BLaER1 treated with 17β-estradiol and CSF1 and Interleukin-3, amounts not matched to agents 10 nM and 100 nM (cell line): ENCODE measurements around the gene GRID1.
"Not testable (repeated sequence)": the region's sequence is repeated elsewhere in the genome, so short reads cannot be mapped to it uniquely, and the experiment has no call there.

Experiments used
- H3K27ac ChIP-seq, 11 experiments: shearing (Covaris generic); formaldehyde crosslinking; 2 replicates each; pipeline ENCODE4 v1.8.1; 2022
- H3K27me3 ChIP-seq, 11 experiments: shearing (Covaris generic); formaldehyde crosslinking; 2 replicates each; pipeline ENCODE4 v1.8.1; 2022
- H3K36me3 ChIP-seq, 11 experiments: shearing (Covaris generic); formaldehyde crosslinking; 2 replicates each; pipeline ENCODE4 v1.8.1; 2022
- H3K4me1 ChIP-seq, 10 experiments: shearing (Covaris generic); formaldehyde crosslinking; 2 replicates each; pipeline ENCODE4 v1.8.1; 2022
- H3K4me2 ChIP-seq, 11 experiments: shearing (Covaris generic); formaldehyde crosslinking; 2 replicates each; pipeline ENCODE4 v1.8.1; 2022
- H3K4me3 ChIP-seq, 10 experiments: shearing (Covaris generic); formaldehyde crosslinking; 2 replicates each; pipeline ENCODE4 v1.8.1; 2022
- H3K9ac ChIP-seq, 11 experiments: shearing (Covaris generic); formaldehyde crosslinking; 2 replicates each; pipeline ENCODE4 v1.8.1; 2022
- H3K9me3 ChIP-seq, 11 experiments: shearing (Covaris generic); formaldehyde crosslinking; replicated peaks in 1 of 11; 2 replicates each; pipeline ENCODE4 v1.8.1; 2022
- H4K20me1 ChIP-seq, 11 experiments: shearing (Covaris generic); formaldehyde crosslinking; 2 replicates each; pipeline ENCODE4 v1.8.1; 2022
- Cebpa-rat ChIP-seq, 11 experiments: shearing (Covaris generic); IDR thresholded peaks; 2 replicates each; pipeline ENCODE4 v1.8.1; 2022

GRID1 gene

DNA sequence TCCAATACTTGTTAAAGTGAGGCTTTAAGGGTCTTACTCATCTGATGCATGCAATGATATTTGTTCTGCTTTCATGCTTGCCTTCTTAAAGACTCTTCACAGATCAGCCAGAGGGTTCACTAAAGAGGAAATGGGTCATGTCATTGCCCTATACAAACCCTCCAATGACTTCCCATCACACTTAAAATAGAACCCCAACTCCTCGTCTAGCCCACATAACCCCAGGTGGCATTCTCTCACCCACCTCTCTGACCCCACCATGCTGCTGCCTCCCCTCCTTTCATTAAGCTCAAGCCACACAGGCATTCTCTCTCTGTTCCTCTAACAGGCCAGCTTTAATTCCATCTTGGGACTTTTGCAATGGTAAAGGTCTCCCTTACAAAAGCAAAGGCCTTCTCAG, 253.6 kb downstream of the GRID1 start:
- Histone ChIP-seq H3K36me3 (no peaks in the 10 kb centered on the region), H3K9ac (no peak overlapping the region), H3K9me3 (peaks cover 0 to 10% (median 0%) of the 10 kb centered on the region in 11 experiments; a peak in 4 of 22 replicates), H4K20me1 (no peaks in the 10 kb centered on the region; a peak in 1 of 22 replicates), H3K4me1 (peaks cover 0 to 15% (median 12%) of the 10 kb centered on the region in 10 experiments; a peak in 12 of 20 replicates), H3K4me3 (no peak overlapping the region), H3K4me2 (peak overlapping the region in 9 of 11 experiments; percentile 5 to 61 (median 48); a peak in 15 of 22 replicates), H3K27ac (no peak overlapping the region), H3K27me3 (no peaks in the 10 kb centered on the region)
- TF ChIP-seq Cebpa-rat (IDR thresholded peaks at IDR 0.05): no peak

DNA sequence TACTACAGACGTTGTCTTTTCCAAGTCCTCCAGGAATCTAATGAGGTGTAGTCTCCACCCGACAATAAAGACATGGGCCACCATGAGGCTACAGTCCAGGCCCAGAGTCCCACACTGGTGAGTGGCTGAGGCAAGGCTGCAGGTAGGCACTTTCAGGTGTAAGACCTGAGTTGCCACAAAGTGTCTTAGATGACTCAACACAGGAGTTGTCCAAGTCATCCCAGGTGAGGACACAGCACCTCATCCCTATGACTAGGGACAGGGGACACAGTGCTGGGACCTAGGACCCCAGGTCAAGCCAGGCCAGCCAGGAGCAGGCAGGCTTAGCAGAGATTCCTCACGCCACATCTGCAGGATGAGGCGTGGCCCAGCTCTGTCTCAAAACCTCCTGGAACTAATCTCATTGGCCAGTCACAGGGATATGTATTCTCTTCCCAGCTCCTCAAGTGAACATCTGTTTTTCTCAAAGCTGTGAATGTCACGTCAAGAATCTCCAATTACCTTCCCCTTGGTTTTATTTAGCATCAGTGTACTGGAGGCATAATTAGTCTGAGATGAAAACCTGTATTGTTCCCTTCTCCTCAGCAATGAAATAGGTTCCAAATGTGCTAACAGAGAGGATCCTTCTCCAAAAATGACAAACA, 254.6 kb downstream of the GRID1 start:
- no peak overlapping the region for H3K4me3 ChIP-seq
- H3K9ac ChIP-seq: no peak overlapping the region
- no peaks in the 10 kb centered on the region for H3K36me3 ChIP-seq
- H3K9me3 ChIP-seq: peaks cover 0 to 10% (median 0%) of the 10 kb centered on the region in 11 experiments; a peak in 4 of 22 replicates
- peak overlapping the region in 5 of 11 experiments; percentile 37 to 54 (median 49); a peak in 8 of 22 replicates for H3K4me2 ChIP-seq
- H3K27ac ChIP-seq: no peak overlapping the region
- H3K4me1 ChIP-seq: peaks cover 0 to 15% (median 12%) of the 10 kb centered on the region in 10 experiments; a peak in 12 of 20 replicates
- H3K27me3 ChIP-seq: no peaks in the 10 kb centered on the region
- no peaks in the 10 kb centered on the region; a peak in 2 of 22 replicates for H4K20me1 ChIP-seq
- no peak for TF ChIP-seq Cebpa-rat (IDR thresholded peaks at IDR 0.05)

DNA sequence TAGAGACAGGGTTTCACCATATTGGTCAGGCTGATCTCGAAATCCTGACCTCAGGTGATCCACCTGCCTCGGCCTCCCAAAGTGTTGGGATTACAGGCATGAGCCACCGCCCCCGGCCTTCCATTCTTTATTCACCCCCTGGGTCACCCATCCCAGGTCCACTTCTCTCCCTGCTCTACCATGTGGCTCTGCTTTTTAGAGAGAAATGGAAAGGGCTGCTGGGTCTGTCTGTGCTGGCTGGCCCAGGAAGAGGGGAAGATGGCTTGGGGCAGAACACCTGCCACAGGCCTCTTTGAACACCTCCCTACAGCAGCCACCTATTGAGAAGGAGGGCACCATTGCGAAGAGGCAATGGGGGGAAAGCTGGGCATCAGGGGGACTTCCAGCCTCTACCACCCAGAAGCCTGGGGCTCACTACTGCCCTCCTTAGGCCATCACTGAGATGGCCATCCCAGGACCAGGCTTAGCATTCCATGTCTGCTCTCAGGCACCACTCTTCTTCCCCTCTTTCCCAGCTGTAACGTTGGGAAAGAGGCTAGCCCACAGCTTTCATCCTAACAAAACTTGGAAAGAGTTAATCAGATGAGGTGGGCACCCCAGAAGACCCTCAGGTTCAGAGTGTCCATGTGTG, 256.3 kb downstream of the GRID1 start:
- H3K4me2 ChIP-seq: no peak overlapping the region
- H3K9ac ChIP-seq: no peak overlapping the region
- peaks cover 0 to 15% (median 12%) of the 10 kb centered on the region in 10 experiments; a peak in 12 of 20 replicates for H3K4me1 ChIP-seq
- H3K9me3 ChIP-seq: peaks cover 0 to 10% (median 0%) of the 10 kb centered on the region in 11 experiments; a peak in 4 of 22 replicates
- no peaks in the 10 kb centered on the region for H3K36me3 ChIP-seq
- TF ChIP-seq Cebpa-rat (IDR thresholded peaks at IDR 0.05): no peak
- no peak overlapping the region for H3K4me3 ChIP-seq
- H3K27ac ChIP-seq: no peak overlapping the region
- peaks cover 0 to 3% (median 0%) of the 10 kb centered on the region in 11 experiments; a peak in 3 of 22 replicates for H4K20me1 ChIP-seq
- no peaks in the 10 kb centered on the region for H3K27me3 ChIP-seq

DNA sequence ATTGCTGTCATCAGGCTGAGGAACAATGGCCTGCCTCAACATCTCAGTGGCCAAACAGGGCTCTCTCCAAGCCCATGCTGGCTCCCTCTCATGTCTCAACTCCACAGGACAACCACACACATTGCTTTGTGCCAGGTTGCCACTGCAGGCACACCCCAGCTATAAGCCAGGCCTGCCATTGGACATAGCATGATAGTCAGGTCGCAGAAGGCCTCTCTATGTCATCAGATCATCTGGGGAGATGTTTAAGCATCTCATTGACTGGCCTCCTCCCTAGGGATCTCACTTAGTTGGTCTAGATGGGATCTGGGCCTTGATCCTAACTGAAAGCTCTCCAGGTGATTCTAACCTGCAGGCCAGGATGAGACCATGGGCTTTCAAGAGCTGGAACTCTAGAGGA, 257.2 kb downstream of the GRID1 start:
- Histone ChIP-seq H3K27me3 (no peaks in the 10 kb centered on the region), H3K27ac (no peak overlapping the region), H3K4me3 (no peak overlapping the region), H3K9me3 (peaks cover 0 to 10% (median 0%) of the 10 kb centered on the region in 11 experiments; a peak in 4 of 22 replicates), H3K36me3 (no peaks in the 10 kb centered on the region), H4K20me1 (peaks cover 0 to 8% (median 0%) of the 10 kb centered on the region in 11 experiments; a peak in 3 of 22 replicates), H3K9ac (no peak overlapping the region), H3K4me2 (no peak overlapping the region), H3K4me1 (peaks cover 0 to 15% (median 12%) of the 10 kb centered on the region in 10 experiments; a peak in 12 of 20 replicates)
- TF ChIP-seq Cebpa-rat (IDR thresholded peaks at IDR 0.05): no peak

DNA sequence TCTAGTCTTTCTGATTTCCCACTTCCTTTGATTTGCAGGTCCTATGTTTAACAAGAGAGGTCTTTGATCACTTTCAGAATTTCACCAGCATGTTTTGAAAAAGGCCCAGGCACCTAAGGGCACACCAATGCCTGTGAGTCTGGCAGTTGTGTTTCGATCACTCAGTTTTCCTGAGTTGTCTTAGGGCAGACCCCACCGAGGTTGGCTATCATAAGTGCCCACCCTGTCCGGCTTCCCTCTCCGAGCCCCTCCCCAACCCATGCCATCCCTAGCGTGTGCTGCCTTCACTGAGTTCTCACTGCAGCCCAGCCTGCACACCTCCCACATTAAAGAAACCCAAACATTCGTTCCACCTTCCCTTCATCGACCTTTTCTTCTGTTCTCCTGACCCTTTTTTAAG, 257.9 kb downstream of the GRID1 start:
- H3K36me3 ChIP-seq: no peaks in the 10 kb centered on the region
- no peak for TF ChIP-seq Cebpa-rat (IDR thresholded peaks at IDR 0.05)
- no peak overlapping the region for H3K4me2 ChIP-seq
- H3K27me3 ChIP-seq: no peaks in the 10 kb centered on the region
- H3K9me3 ChIP-seq: peaks cover 0 to 10% (median 0%) of the 10 kb centered on the region in 11 experiments; a peak in 4 of 22 replicates
- peaks cover 0 to 8% (median 0%) of the 10 kb centered on the region in 11 experiments; a peak in 2 of 22 replicates for H4K20me1 ChIP-seq
- peaks cover 0 to 15% (median 12%) of the 10 kb centered on the region in 10 experiments; a peak in 12 of 20 replicates for H3K4me1 ChIP-seq
- H3K9ac ChIP-seq: no peak overlapping the region
- H3K4me3 ChIP-seq: no peak overlapping the region
- no peak overlapping the region for H3K27ac ChIP-seq

DNA sequence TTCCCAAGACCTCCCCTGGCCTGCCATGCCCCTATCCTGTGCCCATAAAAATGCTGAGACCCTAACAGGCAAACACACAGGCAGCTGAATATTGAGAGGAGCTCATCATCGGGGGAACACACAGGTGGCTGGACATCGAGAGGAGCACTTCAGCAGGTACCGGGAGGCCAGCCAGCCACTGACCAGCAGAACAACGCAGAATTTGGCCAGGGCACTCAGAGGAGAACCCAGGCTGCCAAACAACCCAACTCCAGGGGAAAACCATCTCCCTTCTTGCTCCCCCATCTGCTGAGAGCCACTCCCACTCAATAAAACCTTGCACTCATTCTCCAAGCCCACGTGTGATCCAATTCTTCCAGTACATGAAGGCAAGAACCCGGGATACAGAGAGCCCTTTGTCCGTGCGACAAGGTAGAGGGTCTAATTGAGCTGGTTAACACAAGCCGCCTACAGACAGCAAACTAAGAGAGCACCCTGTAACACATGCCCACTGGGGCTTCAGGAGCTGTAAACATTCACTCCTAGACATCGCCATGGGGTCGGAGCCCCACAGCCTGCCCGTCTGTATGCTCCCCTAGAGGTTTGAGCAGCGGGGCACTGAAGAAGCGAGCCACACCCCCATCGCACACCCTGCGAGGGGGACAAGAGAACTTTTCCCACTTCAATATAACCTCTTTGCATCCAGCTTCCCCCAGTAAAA, 258.8 kb downstream of the GRID1 start:
- H3K4me3 ChIP-seq, H3K27ac ChIP-seq, H4K20me1 ChIP-seq, H3K9ac ChIP-seq, H3K27me3 ChIP-seq, H3K4me2 ChIP-seq, H3K36me3 ChIP-seq, H3K4me1 ChIP-seq: not testable (repeated sequence)
- H3K9me3 ChIP-seq: peaks cover 0 to 10% (median 0%) of the 10 kb centered on the region in 11 experiments; a peak in 6 of 22 replicates

DNA sequence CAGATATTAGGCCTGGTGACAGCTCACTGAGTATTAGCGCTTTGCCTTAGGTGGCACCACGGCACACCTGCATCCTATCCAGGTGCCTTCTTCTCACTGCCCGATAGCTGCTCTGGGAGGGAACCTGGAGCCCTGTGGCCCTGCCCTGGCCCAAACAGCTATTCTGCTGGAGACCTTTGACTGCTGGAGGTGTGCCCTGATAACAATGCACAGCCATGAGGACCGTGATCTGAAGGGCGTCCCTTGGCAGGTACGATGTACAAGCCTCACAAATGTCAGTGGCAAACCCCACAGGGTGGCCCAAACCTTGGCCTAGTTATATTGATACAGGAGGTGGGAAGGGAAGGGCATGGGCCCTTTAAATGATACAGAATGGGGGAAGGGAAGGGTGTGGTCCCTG, 259.5 kb downstream of the GRID1 start:
- TF ChIP-seq Cebpa-rat (IDR thresholded peaks at IDR 0.05): no peak
- no peaks in the 10 kb centered on the region for H3K36me3 ChIP-seq
- H3K27me3 ChIP-seq: no peaks in the 10 kb centered on the region
- H4K20me1 ChIP-seq: peaks cover 0 to 8% (median 0%) of the 10 kb centered on the region in 11 experiments; a peak in 2 of 22 replicates
- H3K27ac ChIP-seq: no peak overlapping the region
- H3K4me1 ChIP-seq: peaks cover 0 to 1% (median 0%) of the 10 kb centered on the region in 10 experiments; a peak in 1 of 20 replicates
- no peak overlapping the region for H3K4me2 ChIP-seq
- no peak overlapping the region for H3K4me3 ChIP-seq
- no peak overlapping the region for H3K9ac ChIP-seq
- peaks cover 0 to 15% (median 4%) of the 10 kb centered on the region in 11 experiments; a peak in 7 of 22 replicates for H3K9me3 ChIP-seq

DNA sequence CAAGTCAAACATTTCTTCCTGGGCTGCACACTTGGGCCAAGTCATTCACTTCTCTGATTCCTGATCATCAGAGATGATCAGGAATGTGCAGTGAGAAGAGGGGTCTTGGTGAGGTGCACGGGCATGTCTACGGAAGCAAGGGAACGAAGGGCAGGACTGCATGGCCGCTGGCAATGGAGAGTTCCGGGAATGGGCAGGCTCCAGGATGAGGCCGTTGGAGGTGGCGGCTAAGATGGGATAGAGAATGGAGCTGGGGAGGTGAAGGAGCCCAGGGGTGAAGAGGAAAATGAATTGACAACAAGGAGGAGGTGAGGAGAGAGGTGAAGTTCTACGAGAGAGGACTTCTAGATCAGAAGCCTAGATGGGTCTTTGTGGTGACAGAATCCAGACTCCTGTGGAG, 260.0 kb downstream of the GRID1 start:
- no peak for TF ChIP-seq Cebpa-rat (IDR thresholded peaks at IDR 0.05)

DNA sequence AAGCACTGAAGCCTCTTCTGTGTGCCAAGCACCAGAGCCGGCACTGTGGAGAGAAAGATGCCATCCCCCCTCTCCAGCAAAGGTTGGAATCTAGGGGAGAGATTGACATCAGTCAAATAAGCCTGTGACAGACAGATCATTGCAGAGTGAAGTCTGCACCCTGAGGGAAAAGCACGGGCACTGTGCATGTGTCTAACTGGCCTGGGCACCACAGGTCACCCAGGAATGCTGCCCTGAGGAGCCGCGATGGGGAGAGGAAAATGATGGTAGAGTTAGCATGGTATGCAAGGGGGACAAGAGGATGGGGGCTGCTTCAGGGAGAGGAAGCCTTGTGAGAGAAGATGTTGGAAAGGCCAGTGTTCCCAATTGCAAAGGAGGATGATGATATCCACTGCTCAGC, 261.0 kb downstream of the GRID1 start:
- no peak for TF ChIP-seq Cebpa-rat (IDR thresholded peaks at IDR 0.05)
- H3K27ac ChIP-seq: no peak overlapping the region
- H4K20me1 ChIP-seq: peaks cover 0 to 8% (median 0%) of the 10 kb centered on the region in 11 experiments; a peak in 2 of 22 replicates
- no peaks in the 10 kb centered on the region for H3K4me1 ChIP-seq
- no peaks in the 10 kb centered on the region for H3K36me3 ChIP-seq
- no peaks in the 10 kb centered on the region for H3K27me3 ChIP-seq
- H3K9me3 ChIP-seq: peaks cover 0 to 15% (median 4%) of the 10 kb centered on the region in 11 experiments; a peak in 7 of 22 replicates
- no peak overlapping the region for H3K4me2 ChIP-seq
- no peak overlapping the region for H3K4me3 ChIP-seq
- H3K9ac ChIP-seq: no peak overlapping the region

More for the DNA sequence above, 260.0 kb downstream of the GRID1 start:
- no peaks in the 10 kb centered on the region for H3K27me3 ChIP-seq
- no peaks in the 10 kb centered on the region for H3K4me1 ChIP-seq
- no peak overlapping the region for H3K27ac ChIP-seq
- no peak overlapping the region for H3K9ac ChIP-seq
- peaks cover 0 to 8% (median 0%) of the 10 kb centered on the region in 11 experiments; a peak in 2 of 22 replicates for H4K20me1 ChIP-seq
- no peak overlapping the region for H3K4me3 ChIP-seq
- H3K9me3 ChIP-seq: peaks cover 0 to 15% (median 4%) of the 10 kb centered on the region in 11 experiments; a peak in 7 of 22 replicates
- no peak overlapping the region for H3K4me2 ChIP-seq
- no peaks in the 10 kb centered on the region for H3K36me3 ChIP-seq
